ENCODE measurements around the gene LAMP2. TPM values are rescaled to one million over a fixed set of nuclear protein-coding genes. Genes with fewer than 3 reads are reported as not detected.

The LAMP2 gene
- total and polyA plus RNA-seq, 2 experiments from 2014 or later, result 24.4 to 40.9 TPM

GRCh38 chrX:120401301-120401700 is 67.8 kb downstream of the LAMP2 start:
- Histone ChIP-seq H4K20me1 (replicated peaks; ENCODE audit: insufficient read depth) (no peaks in the 10 kb centered on the region), H3F3A (replicated peaks; ENCODE audit: low read depth) (no peaks in the 10 kb centered on the region), H3K9me2 (ENCODE audit: insufficient read depth) (no peaks in the 10 kb centered on the region), H3K27ac (ENCODE audit: low read depth) (no peak overlapping the region), H3K27me3 (ENCODE audit: insufficient read depth) (no peaks in the 10 kb centered on the region), H3K36me3 (ENCODE audit: insufficient read depth) (no peaks in the 10 kb centered on the region), H3K79me2 (replicated peaks; ENCODE audit: insufficient read depth) (no peaks in the 10 kb centered on the region), H3K4me3 (no peak overlapping the region), H3K4me2 (no peak overlapping the region), H3K4me1 (ENCODE audit: insufficient read depth) (no peaks in the 10 kb centered on the region), H2AFZ (no peak overlapping the region)
- no peaks in the 10 kb centered on the region for H3K36me3 Mint-ChIP-seq (ENCODE audit: low read depth)
- no peak overlapping the region for H3K27ac Mint-ChIP-seq
- no peak for TF ChIP-seq NANOG (IDR thresholded peaks at IDR 0.05; ENCODE audit: borderline replicate concordance)
- peak; percentile 52 for TF ChIP-seq REST (IDR thresholded peaks at IDR 0.05; ENCODE audit: unreplicated experiment)
- no peak for TF ChIP-seq CREB1 (CRISPR knock-in tag; IDR thresholded peaks at IDR 0.05; ENCODE audit: low read depth)
- TF ChIP-seq CTCF (conservative IDR thresholded peaks at IDR 0.05; ENCODE audit: low read depth in 2 of 2), result no peak
- no peaks in the 10 kb centered on the region for H3K4me1 Mint-ChIP-seq
- ATAC-seq (no peak), DNase-seq (ENCODE audit: low spot score) (no peak)
- no peak overlapping the region for H3K4me3 Mint-ChIP-seq
- no peaks in the 10 kb centered on the region for H3K27me3 Mint-ChIP-seq (ENCODE audit: insufficient read depth, low read depth, poor library complexity)
- no peaks in the 10 kb centered on the region for H3K9me3 Mint-ChIP-seq

GRCh38 chrX:120380699-120381098 is 88.4 kb downstream of the LAMP2 start:
- Mint-ChIP-seq H3K27ac (no peak overlapping the region), H3K4me1 (peaks cover 20% of the 10 kb centered on the region), H3K9me3 (no peaks in the 10 kb centered on the region; the same call in 2 of the 3 replicates), H3K27me3 (ENCODE audit: insufficient read depth, low read depth, poor library complexity) (peaks cover 2% of the 10 kb centered on the region), H3K4me3 (no peak overlapping the region), H3K36me3 (ENCODE audit: low read depth) (no peaks in the 10 kb centered on the region)
- Histone ChIP-seq H3K36me3 (ENCODE audit: insufficient read depth) (no peaks in the 10 kb centered on the region), H3K27ac (ENCODE audit: low read depth) (no peak overlapping the region), H3K4me1 (ENCODE audit: insufficient read depth) (peaks cover 6% of the 10 kb centered on the region; the same call in 1 of the 2 replicates), H3K79me2 (replicated peaks; ENCODE audit: insufficient read depth) (no peaks in the 10 kb centered on the region), H3K4me3 (no peak overlapping the region), H4K20me1 (replicated peaks; ENCODE audit: insufficient read depth) (no peaks in the 10 kb centered on the region), H3K9me2 (ENCODE audit: insufficient read depth) (no peaks in the 10 kb centered on the region), H2AFZ (no peak overlapping the region), H3K4me2 (no peak overlapping the region), H3F3A (replicated peaks; ENCODE audit: low read depth) (no peaks in the 10 kb centered on the region), H3K27me3 (ENCODE audit: insufficient read depth) (no peaks in the 10 kb centered on the region)
- peak; percentile 80 for ATAC-seq
- peak; percentile 67 for DNase-seq (ENCODE audit: low spot score)
- no peak for TF ChIP-seq EZH2 (IDR thresholded peaks at IDR 0.05; ENCODE audit: low read depth, unreplicated experiment)
- TF ChIP-seq CTCF (conservative IDR thresholded peaks at IDR 0.05; ENCODE audit: low read depth in 2 of 2), result peak; percentile 51 to 67
